ENCODE results near the gene TMEM63B. TPM values are rescaled to one million over a fixed set of nuclear protein-coding genes. Genes with fewer than 3 reads are reported as not detected.

Gene TMEM63B
- polyA plus RNA-seq, 2 of the 4 experiments (the other 2 are of a cell fraction) = 21.6 to 24.0 TPM

DNA sequence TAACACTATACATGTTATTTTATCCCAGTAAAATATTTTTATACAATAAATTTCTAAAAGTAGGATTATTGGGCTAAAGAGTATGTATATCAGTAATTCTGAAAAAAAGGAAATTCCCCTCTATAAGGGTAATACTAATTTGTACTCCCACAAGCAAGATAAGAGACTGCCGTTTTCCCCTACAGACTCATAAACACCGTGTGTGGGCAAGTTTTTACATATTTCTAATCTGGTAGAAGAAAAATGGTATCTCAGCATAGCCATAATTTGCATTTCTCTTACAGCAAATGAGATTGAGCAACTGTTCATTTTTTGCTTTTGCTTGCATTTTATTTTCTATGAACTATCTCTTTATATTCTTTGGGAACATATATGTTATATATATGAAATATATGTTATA, 63.4 kb downstream of the TMEM63B start:
- CTCF ChIA-PET = interaction anchor here (0.9 kb wide), 1 partner anchor 13 kb away, joined by 3 read pairs; no protein-coding TSS in a partner anchor
- FAIRE-seq (no peak), ATAC-seq (no peak), DNase-seq (ENCODE audit: low read depth in 1 of 2, low spot score in 1 of 2) (no peak)
- Histone ChIP-seq H3K27ac (no peak overlapping the region), H3K4me2 (no peak overlapping the region), H3K9me3 (no peaks in the 10 kb centered on the region), H3K4me3 (no peak overlapping the region), H3K4me1 (no peaks in the 10 kb centered on the region)
- TF ChIP-seq SMC3 (IDR thresholded peaks at IDR 0.05) = no peak
- no peak for TF ChIP-seq CHD4 (IDR thresholded peaks at IDR 0.05; ENCODE audit: borderline replicate concordance)
- TF ChIP-seq RCOR1 (IDR thresholded peaks at IDR 0.05; ENCODE audit: low read depth, low read length) = no peak
- TF ChIP-seq KDM1A (IDR thresholded peaks at IDR 0.05; ENCODE audit: low read depth) = no peak
- no peak for TF ChIP-seq TFCP2L1 (CRISPR knock-in tag; IDR thresholded peaks at IDR 0.05)
- TF ChIP-seq TP53 (CRISPR knock-in tag; IDR thresholded peaks at IDR 0.05) = no peak
- TF ChIP-seq, protein P1, sequence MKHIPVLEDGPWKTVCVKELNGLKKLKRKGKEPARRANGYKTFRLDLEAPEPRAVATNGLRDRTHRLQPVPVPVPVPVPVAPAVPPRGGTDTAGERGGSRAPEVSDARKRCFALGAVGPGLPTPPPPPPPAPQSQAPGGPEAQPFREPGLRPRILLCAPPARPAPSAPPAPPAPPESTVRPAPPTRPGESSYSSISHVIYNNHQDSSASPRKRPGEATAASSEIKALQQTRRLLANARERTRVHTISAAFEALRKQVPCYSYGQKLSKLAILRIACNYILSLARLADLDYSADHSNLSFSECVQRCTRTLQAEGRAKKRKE (CRISPR knock-in tag; IDR thresholded peaks at IDR 0.05; ENCODE audit: low read depth) = no peak
- TF ChIP-seq ZC3H11A (IDR thresholded peaks at IDR 0.05) = no peak
- TF ChIP-seq RNF2 (IDR thresholded peaks at IDR 0.05; ENCODE audit: borderline replicate concordance, low read depth) = no peak
- TF ChIP-seq MAFK (IDR thresholded peaks at IDR 0.05; ENCODE audit: partially characterized antibody) = no peak
- POLR2A ChIA-PET = no interaction called here
- 24% methylated on average over 2 of the region's 2 CpGs for WGBS (ENCODE audit: missing lambda C conversion rate)

DNA sequence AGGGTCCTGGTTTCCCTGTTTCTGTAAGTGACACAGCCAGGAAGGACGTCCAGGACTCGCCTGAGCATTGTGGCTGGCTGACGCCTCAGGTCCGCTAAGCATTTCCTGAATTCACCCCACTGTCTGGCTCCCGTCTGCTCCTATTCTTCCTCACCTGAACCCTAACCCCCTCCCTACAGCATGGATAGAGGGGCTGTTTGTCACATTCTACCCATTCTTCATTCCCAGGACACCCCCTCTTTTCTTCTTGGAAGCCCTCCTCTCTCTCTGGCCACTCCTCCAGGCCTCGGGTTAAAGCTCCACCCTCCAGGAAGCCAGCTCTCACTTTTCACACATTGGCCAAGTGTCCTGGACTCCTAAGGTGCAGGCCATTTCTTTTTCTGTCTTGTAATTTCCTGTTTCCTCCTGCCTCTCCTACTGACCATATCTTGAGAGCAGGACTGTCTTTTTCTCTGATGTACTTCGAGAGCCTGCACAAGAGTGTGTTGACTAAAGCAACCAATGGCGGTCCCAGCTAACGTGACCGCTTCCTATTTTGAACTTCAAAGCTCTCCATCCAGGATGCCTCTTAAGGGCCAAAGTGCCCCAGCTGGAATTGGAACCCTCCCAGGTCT, 65.2 kb downstream of the TMEM63B start:
- no peaks in the 10 kb centered on the region for H3K9me3 ChIP-seq
- no peak overlapping the region for H3K27ac ChIP-seq
- FAIRE-seq (no peak), DNase-seq (ENCODE audit: low read depth in 1 of 2, low spot score in 1 of 2) (no peak), ATAC-seq (peak; percentile 39 to 73; a peak in 3 of 6 replicates)
- CTCF ChIA-PET = interaction anchor here (0.6 to 1.6 kb wide), 5 partner anchors 20 to 477 kb away, joined by 3 to 4 read pairs (median 4); no protein-coding TSS in a partner anchor
- no peak overlapping the region for H3K4me2 ChIP-seq
- WGBS (ENCODE audit: missing lambda C conversion rate) = 80% methylated on average over 10 of the region's 10 CpGs
- TF ChIP-seq TP53 (CRISPR knock-in tag; IDR thresholded peaks at IDR 0.05) (no peak), HEYL (CRISPR knock-in tag; IDR thresholded peaks at IDR 0.05) (no peak)
- TF ChIP-seq, protein P2, sequence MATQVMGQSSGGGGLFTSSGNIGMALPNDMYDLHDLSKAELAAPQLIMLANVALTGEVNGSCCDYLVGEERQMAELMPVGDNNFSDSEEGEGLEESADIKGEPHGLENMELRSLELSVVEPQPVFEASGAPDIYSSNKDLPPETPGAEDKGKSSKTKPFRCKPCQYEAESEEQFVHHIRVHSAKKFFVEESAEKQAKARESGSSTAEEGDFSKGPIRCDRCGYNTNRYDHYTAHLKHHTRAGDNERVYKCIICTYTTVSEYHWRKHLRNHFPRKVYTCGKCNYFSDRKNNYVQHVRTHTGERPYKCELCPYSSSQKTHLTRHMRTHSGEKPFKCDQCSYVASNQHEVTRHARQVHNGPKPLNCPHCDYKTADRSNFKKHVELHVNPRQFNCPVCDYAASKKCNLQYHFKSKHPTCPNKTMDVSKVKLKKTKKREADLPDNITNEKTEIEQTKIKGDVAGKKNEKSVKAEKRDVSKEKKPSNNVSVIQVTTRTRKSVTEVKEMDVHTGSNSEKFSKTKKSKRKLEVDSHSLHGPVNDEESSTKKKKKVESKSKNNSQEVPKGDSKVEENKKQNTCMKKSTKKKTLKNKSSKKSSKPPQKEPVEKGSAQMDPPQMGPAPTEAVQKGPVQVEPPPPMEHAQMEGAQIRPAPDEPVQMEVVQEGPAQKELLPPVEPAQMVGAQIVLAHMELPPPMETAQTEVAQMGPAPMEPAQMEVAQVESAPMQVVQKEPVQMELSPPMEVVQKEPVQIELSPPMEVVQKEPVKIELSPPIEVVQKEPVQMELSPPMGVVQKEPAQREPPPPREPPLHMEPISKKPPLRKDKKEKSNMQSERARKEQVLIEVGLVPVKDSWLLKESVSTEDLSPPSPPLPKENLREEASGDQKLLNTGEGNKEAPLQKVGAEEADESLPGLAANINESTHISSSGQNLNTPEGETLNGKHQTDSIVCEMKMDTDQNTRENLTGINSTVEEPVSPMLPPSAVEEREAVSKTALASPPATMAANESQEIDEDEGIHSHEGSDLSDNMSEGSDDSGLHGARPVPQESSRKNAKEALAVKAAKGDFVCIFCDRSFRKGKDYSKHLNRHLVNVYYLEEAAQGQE (IDR thresholded peaks at IDR 0.05) = no peak
- POLR2A ChIA-PET = no interaction called here
- H3K4me3 ChIP-seq = no peak overlapping the region
- no peaks in the 10 kb centered on the region for H3K4me1 ChIP-seq

DNA sequence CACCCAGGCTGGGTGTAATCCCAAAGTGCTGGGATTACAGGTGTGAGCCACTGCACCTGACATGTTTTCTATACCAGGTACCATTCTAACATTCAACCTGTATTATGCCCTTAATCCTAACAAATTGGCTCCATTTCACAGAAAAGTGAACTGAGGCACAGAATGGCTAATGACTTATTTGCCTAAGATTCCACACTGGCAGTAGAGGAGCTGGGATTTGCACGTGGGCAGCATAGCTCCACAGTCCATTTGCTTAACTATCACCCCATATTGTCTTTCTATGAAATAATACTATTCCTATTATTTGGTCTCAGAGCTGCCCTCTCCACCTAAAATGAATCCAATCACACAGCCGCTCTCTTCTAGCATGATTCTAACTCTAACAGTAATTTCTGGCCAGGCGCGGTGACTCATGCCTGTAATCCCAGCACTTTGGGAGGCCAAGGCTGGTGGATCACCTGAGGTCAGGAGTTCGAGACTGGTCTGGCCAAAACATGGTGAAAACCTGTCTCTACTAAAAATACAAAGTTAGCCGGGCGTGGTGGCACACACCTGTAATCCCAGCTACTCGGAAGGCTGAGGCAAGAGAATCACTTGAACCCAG, 66.1 kb downstream of the TMEM63B start:
- 67% methylated on average over 6 of the region's 8 CpGs for WGBS (ENCODE audit: missing lambda C conversion rate)
- POLR2A ChIA-PET = interaction anchor here (0.7 kb wide), 1 partner anchor 112 kb away, joined by 4 read pairs; no protein-coding TSS in a partner anchor

More for the DNA sequence above, 66.1 kb downstream of the TMEM63B start:
- no peak overlapping the region for H3K4me3 ChIP-seq
- H3K4me2 ChIP-seq = no peak overlapping the region
- no peak for ATAC-seq
- no peaks in the 10 kb centered on the region for H3K4me1 ChIP-seq
- FAIRE-seq = no peak
- H3K9me3 ChIP-seq = no peaks in the 10 kb centered on the region
- CTCF ChIA-PET = interaction anchor here (0.6 to 1.6 kb wide), 7 partner anchors 9 to 478 kb away, joined by 3 to 6 read pairs (median 4); no protein-coding TSS in a partner anchor
- TF ChIP-seq TP53 (CRISPR knock-in tag; IDR thresholded peaks at IDR 0.05) = no peak
- TF ChIP-seq, protein P3, sequence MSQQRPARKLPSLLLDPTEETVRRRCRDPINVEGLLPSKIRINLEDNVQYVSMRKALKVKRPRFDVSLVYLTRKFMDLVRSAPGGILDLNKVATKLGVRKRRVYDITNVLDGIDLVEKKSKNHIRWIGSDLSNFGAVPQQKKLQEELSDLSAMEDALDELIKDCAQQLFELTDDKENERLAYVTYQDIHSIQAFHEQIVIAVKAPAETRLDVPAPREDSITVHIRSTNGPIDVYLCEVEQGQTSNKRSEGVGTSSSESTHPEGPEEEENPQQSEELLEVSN (IDR thresholded peaks at IDR 0.05; ENCODE audit: borderline replicate concordance, low read depth) = no peak
- TF ChIP-seq, protein P2 (IDR thresholded peaks at IDR 0.05) = no peak
- TF ChIP-seq, protein P4, sequence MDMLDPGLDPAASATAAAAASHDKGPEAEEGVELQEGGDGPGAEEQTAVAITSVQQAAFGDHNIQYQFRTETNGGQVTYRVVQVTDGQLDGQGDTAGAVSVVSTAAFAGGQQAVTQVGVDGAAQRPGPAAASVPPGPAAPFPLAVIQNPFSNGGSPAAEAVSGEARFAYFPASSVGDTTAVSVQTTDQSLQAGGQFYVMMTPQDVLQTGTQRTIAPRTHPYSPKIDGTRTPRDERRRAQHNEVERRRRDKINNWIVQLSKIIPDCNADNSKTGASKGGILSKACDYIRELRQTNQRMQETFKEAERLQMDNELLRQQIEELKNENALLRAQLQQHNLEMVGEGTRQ (IDR thresholded peaks at IDR 0.05) = no peak
- no peak for TF ChIP-seq SREBF2 (IDR thresholded peaks at IDR 0.05)
- TF ChIP-seq ZFP36 (IDR thresholded peaks at IDR 0.05; ENCODE audit: borderline replicate concordance, partially characterized antibody) = no peak
- DNase-seq (ENCODE audit: low read depth in 1 of 2, low spot score in 1 of 2) = no peak
- no peak overlapping the region for H3K27ac ChIP-seq
